ENCODE data around the gene SATL1.

GRCh38 chrX:85140964-85141363 is 102.6 kb downstream of the SATL1 start:
- TF ChIP-seq POLR2A (IDR thresholded peaks at IDR 0.05): no peak
- no peak for TF ChIP-seq CTCF (IDR thresholded peaks at IDR 0.05)
- no peak for TF ChIP-seq EP300 (IDR thresholded peaks at IDR 0.05)
- TF ChIP-seq POLR2AphosphoS5 (IDR thresholded peaks at IDR 0.05): no peak

Measured in gastroesophageal sphincter (tissue), 3 donors.